HepG2 (cell line): ENCODE data around the gene MPV17L2. TPM values are rescaled to one million over a fixed set of nuclear protein-coding genes. Genes with fewer than 3 reads are reported as not detected.

Source experiments
- ATF7-NPFF ChIP-seq: sonication (generic); formaldehyde crosslinking; IDR thresholded peaks from 2 replicates; pipeline ENCODE4 v1.8.1; 2023; ENCODE audit warnings: mild to moderate bottlenecking, low read depth, missing genetic modification reagents, moderate library complexity
- BCL6 ChIP-seq: IDR thresholded peaks from 2 replicates; pipeline ENCODE4 v1.6.1; 2016; ENCODE audit warnings: missing genetic modification reagents, missing compliant biosample characterization
- ERF ChIP-seq: IDR thresholded peaks from 2 replicates; pipeline ENCODE4 v1.6.1; 2018; ENCODE audit warnings: missing biosample characterization, missing genetic modification reagents
- ETV6 ChIP-seq: sonication (generic); formaldehyde crosslinking; conservative IDR thresholded peaks from 2 replicates; pipeline ENCODE4 v1.4.0; 2020; ENCODE audit warnings: missing genetic modification reagents
- GABPB1 ChIP-seq: IDR thresholded peaks from 2 replicates; pipeline ENCODE4 v1.6.1; 2016; ENCODE audit warnings: mild to moderate bottlenecking, missing genetic modification reagents, moderate library complexity, missing compliant biosample characterization
- HNF4G ChIP-seq, 2 experiments: sonication (generic) in 1 of 2; formaldehyde crosslinking in 1 of 2; IDR thresholded peaks; 2 replicates each; pipeline versions ENCODE4 v1.4.0 to v1.6.1; 2011 to 2020; ENCODE audit warnings: borderline replicate concordance in 2 of 2, low read depth in 2 of 2, mild to moderate bottlenecking in 2 of 2, low read length in 1 of 2, missing genetic modification reagents in 1 of 2, moderate library complexity in 1 of 2
- ZBTB1 ChIP-seq: sonication (generic); formaldehyde crosslinking; IDR thresholded peaks from 2 replicates; pipeline ENCODE4 v1.4.0; 2020; ENCODE audit warnings: missing genetic modification reagents, borderline replicate concordance
- ZNF143 ChIP-seq: sonication (generic); formaldehyde crosslinking; IDR thresholded peaks from 2 replicates; pipeline ENCODE4 v1.4.0; 2020; ENCODE audit warnings: missing genetic modification reagents
- ZNF17 ChIP-seq: sonication (generic); formaldehyde crosslinking; IDR thresholded peaks from 2 replicates; pipeline ENCODE4 v1.5.0; 2020; ENCODE audit warnings: mild to moderate bottlenecking, missing genetic modification reagents
- ZNF232 ChIP-seq: sonication (generic); formaldehyde crosslinking; IDR thresholded peaks from 2 replicates; pipeline ENCODE4 v1.4.0; 2020; ENCODE audit warnings: missing genetic modification reagents, borderline replicate concordance
- ZNF333 ChIP-seq: sonication (generic); formaldehyde crosslinking; IDR thresholded peaks from 2 replicates; pipeline ENCODE4 v1.4.0; 2020; ENCODE audit warnings: mild to moderate bottlenecking, missing genetic modification reagents, borderline replicate concordance
- ZNF724P ChIP-seq: sonication (generic); formaldehyde crosslinking; IDR thresholded peaks from 2 replicates; pipeline ENCODE4 v1.8.0; 2022; ENCODE audit warnings: missing genetic modification reagents, borderline replicate concordance
- ZNF891 ChIP-seq: sonication (generic); formaldehyde crosslinking; IDR thresholded peaks from 2 replicates; pipeline ENCODE4 v1.5.0; 2020; ENCODE audit warnings: mild to moderate bottlenecking, missing genetic modification reagents
- polyA plus RNA-seq, 8 experiments: library from polyadenylated mRNA; depleted of rRNA in 3 of 8; stranded (reverse) in 7 of 8; unstranded in 1 of 8; fragments of >200 nt; fragmentation: Illumina TruSeq in 4 of 8; extraction: Trizol in 4 of 8; gene quantifications; 2 replicates each; pipeline versions ENCODE4 v1.2.1 to v1.2.3, GENCODE V29; 2011 to 2016; ENCODE audit warnings: low read depth in 4 of 8, missing spikeins in 1 of 8, mixed read lengths in 1 of 8; ENCODE audit not compliant: insufficient read depth in 1 of 8
- total RNA-seq, 5 experiments: library from RNA; depleted of rRNA; stranded (reverse); fragments of >200 nt; fragmentation: Illumina TruSeq; extraction: Trizol; gene quantifications; 2 replicates each; pipeline ENCODE4 v1.2.3, GENCODE V29; 2016; ENCODE audit warnings: low read depth in 1 of 5
- TF ChIP-seq, protein P1 (sequence below): IDR thresholded peaks from 2 replicates; pipeline ENCODE4 v1.6.1; 2012; ENCODE audit warnings: inconsistent platforms
- TF ChIP-seq, protein P2 (sequence below): sonication (generic); formaldehyde crosslinking; IDR thresholded peaks from 2 replicates; pipeline ENCODE4 v1.5.0; 2020; ENCODE audit warnings: mild to moderate bottlenecking, missing genetic modification reagents
- TF ChIP-seq, protein P3 (sequence below): sonication (generic); formaldehyde crosslinking; IDR thresholded peaks from 2 replicates; pipeline ENCODE4 v1.5.0; 2020; ENCODE audit warnings: mild to moderate bottlenecking, missing genetic modification reagents, borderline replicate concordance
- TF ChIP-seq, protein P4 (sequence below): sonication (generic); formaldehyde crosslinking; IDR thresholded peaks from 2 replicates; pipeline ENCODE4 v1.5.0; 2020; ENCODE audit warnings: mild to moderate bottlenecking, missing genetic modification reagents, borderline replicate concordance

The MPV17L2 gene
- total and polyA plus RNA-seq, 2 of the 13 experiments (the other 11 are each of a cell fraction or from before 2014, with no cell fraction given) = 13.6 to 16.7 TPM

DNA sequence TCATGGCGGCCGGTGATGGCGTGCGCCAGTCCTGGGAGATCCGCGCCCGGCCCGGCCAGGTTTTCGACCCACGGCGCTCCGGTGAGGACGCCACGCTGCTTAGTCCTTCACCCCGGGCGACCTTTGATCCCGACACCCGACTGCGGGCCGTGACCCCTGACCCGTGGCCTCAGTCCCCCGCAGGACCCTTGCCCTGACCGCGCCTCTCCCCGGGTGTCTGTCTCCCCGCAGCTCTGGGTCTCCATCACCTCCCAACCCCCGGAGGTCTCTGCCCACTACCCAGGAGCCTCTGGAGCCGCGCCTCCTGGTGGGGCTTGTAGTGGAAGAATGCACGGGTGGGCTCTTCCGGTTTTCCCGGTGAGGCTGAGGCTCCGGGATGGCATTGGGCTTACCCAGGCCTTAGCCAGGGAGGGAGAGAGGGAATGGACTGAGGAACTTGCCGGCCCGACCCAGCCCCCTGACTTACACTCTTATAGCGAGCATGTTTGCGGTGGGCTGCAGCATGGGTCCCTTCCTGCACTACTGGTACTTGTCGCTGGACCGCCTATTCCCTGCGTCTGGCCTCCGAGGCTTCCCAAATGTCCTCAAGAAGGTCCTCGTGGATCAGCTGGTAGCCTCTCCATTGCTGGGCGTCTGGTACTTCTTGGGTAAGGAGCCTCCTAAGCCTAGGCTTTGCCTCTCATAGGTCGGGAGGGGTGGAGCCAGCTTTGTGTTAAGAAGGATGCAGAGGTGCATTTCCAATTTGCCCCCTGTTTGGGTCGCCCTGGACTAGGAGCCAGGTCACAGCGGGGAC, 566 bp downstream of the MPV17L2 start (continued):
- TF ChIP-seq ZBTB1 (CRISPR knock-in tag) (no peak), ZNF333 (CRISPR knock-in tag) (0 out of 2 replicates have a peak, but pooled peaks have one; percentile 48), GABPB1 (CRISPR knock-in tag) (peak; percentile 14; the same call in 1 of the 2 replicates), ZNF724P (CRISPR knock-in tag) (peak; percentile 51; the same call in 1 of the 2 replicates), ZNF17 (CRISPR knock-in tag) (no peak), ZNF232 (CRISPR knock-in tag) (no peak), ERF (no peak), HNF4G (IDR thresholded peaks at IDR 0.05; ENCODE audit: borderline replicate concordance, low read depth, low read length) (peak; percentile 40; the same call in 1 of the 2 replicates), HNF4G (CRISPR knock-in tag; IDR thresholded peaks at IDR 0.05; ENCODE audit: borderline replicate concordance, low read depth) (no peak), ETV6 (CRISPR knock-in tag) (0 out of 2 replicates have a peak, but pooled peaks have one; percentile 35), BCL6 (CRISPR knock-in tag) (no peak; the same call in 1 of the 2 replicates), ZNF891 (0 out of 2 replicates have a peak, but pooled peaks have one; percentile 1), ZNF143 (CRISPR knock-in tag) (peak; percentile 32; the same call in 1 of the 2 replicates), ATF7-NPFF (CRISPR knock-in tag) (peak; percentile 50; the same call in 1 of the 2 replicates)
- TF ChIP-seq, protein P1, sequence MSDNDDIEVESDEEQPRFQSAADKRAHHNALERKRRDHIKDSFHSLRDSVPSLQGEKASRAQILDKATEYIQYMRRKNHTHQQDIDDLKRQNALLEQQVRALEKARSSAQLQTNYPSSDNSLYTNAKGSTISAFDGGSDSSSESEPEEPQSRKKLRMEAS = peak; percentile 57
- TF ChIP-seq, protein P2, sequence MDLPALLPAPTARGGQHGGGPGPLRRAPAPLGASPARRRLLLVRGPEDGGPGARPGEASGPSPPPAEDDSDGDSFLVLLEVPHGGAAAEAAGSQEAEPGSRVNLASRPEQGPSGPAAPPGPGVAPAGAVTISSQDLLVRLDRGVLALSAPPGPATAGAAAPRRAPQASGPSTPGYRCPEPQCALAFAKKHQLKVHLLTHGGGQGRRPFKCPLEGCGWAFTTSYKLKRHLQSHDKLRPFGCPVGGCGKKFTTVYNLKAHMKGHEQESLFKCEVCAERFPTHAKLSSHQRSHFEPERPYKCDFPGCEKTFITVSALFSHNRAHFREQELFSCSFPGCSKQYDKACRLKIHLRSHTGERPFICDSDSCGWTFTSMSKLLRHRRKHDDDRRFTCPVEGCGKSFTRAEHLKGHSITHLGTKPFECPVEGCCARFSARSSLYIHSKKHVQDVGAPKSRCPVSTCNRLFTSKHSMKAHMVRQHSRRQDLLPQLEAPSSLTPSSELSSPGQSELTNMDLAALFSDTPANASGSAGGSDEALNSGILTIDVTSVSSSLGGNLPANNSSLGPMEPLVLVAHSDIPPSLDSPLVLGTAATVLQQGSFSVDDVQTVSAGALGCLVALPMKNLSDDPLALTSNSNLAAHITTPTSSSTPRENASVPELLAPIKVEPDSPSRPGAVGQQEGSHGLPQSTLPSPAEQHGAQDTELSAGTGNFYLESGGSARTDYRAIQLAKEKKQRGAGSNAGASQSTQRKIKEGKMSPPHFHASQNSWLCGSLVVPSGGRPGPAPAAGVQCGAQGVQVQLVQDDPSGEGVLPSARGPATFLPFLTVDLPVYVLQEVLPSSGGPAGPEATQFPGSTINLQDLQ (CRISPR knock-in tag) = 0 out of 2 replicates have a peak, but pooled peaks have one; percentile 34
- TF ChIP-seq, protein P3, sequence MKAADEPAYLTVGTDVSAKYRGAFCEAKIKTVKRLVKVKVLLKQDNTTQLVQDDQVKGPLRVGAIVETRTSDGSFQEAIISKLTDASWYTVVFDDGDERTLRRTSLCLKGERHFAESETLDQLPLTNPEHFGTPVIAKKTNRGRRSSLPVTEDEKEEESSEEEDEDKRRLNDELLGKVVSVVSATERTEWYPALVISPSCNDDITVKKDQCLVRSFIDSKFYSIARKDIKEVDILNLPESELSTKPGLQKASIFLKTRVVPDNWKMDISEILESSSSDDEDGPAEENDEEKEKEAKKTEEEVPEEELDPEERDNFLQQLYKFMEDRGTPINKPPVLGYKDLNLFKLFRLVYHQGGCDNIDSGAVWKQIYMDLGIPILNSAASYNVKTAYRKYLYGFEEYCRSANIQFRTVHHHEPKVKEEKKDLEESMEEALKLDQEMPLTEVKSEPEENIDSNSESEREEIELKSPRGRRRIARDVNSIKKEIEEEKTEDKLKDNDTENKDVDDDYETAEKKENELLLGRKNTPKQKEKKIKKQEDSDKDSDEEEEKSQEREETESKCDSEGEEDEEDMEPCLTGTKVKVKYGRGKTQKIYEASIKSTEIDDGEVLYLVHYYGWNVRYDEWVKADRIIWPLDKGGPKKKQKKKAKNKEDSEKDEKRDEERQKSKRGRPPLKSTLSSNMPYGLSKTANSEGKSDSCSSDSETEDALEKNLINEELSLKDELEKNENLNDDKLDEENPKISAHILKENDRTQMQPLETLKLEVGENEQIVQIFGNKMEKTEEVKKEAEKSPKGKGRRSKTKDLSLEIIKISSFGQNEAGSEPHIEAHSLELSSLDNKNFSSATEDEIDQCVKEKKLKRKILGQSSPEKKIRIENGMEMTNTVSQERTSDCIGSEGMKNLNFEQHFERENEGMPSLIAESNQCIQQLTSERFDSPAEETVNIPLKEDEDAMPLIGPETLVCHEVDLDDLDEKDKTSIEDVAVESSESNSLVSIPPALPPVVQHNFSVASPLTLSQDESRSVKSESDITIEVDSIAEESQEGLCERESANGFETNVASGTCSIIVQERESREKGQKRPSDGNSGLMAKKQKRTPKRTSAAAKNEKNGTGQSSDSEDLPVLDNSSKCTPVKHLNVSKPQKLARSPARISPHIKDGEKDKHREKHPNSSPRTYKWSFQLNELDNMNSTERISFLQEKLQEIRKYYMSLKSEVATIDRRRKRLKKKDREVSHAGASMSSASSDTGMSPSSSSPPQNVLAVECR (CRISPR knock-in tag) = peak; percentile 56
- TF ChIP-seq, protein P4, sequence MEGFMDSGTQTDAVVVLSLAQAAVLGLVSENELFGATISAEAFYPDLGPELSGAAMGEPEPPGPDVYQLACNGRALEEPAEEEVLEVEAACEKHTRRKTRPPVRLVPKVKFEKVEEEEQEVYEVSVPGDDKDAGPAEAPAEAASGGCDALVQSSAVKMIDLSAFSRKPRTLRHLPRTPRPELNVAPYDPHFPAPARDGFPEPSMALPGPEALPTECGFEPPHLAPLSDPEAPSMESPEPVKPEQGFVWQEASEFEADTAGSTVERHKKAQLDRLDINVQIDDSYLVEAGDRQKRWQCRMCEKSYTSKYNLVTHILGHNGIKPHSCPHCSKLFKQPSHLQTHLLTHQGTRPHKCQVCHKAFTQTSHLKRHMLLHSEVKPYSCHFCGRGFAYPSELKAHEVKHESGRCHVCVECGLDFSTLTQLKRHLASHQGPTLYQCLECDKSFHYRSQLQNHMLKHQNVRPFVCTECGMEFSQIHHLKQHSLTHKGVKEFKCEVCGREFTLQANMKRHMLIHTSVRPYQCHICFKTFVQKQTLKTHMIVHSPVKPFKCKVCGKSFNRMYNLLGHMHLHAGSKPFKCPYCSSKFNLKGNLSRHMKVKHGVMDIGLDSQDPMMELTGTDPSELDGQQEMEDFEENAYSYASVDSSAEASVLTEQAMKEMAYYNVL (CRISPR knock-in tag) = peak; percentile 27; the same call in 1 of the 2 replicates
